Activated gamma-delta T cell treated with Interleukin-2 at 50 U/mL for 16 hours (primary cell): Measurements from ENCODE around the gene NT5C1A.

Source experiments
- DNase-seq: peaks from one replicate; pipeline ENCODE4 v3.0.0-alpha.2; 2020

The NT5C1A gene

DNA sequence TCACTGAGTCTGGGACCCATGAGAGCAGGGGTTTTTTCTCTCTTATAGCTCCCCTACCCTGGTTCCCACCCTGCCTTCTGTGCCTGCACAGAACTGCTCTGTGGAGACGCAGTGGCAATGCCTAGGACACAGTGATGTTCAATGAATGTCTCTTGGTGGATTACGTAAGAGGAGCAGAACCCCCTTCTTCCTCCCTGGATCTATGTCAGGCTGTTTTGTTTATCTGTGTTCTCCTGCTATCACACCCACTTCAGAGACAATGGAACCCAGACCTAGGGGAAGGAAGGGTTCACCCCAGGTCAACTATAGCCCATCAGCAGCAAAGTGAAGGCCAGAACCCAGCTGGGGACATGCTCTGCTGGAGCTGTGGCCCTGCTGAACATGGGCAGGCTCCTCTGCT lies 17.3 kb upstream of the NT5C1A start:
- DNase-seq, result no peak

DNA sequence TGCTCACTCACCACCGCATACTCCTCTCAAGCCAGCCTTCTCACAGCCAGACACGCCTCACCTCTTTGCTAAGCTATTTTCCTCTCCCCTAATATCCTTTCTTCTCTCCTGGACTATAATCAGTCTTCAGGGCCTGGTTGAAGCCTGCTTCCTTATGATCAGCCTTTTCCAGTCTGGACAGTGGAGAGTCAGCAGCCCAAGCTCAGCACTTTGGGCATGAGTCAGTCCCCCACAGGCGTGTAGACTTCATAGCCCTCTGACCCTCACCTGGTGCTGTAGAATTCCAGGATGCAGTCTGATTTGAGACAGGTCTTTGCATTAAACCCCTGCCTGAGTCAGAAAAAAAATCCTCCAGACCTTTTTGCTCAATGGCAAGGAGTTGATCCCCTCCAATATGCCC lies 16.8 kb upstream of the NT5C1A start:
- no peak for DNase-seq

DNA sequence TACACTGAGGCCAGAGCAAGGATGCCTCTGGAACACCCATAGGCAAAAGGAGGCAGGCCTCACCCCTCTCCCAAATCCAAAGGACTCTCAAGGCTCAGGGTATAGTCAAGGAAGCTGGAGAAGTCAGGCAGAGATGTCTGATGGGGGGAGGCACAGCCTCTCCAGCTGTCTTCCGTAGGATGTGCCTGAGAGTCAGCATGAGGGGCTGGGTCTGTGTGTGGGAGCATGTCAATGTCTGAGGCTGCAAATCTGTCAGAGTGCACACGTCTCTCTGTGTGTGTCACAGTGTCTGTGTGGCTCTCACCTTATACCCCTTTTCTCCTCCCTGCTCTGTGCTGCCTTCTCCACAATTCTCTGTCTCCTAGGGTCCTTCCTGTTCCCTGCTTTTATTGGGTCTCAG lies 15.3 kb upstream of the NT5C1A start:
- DNase-seq, result no peak

DNA sequence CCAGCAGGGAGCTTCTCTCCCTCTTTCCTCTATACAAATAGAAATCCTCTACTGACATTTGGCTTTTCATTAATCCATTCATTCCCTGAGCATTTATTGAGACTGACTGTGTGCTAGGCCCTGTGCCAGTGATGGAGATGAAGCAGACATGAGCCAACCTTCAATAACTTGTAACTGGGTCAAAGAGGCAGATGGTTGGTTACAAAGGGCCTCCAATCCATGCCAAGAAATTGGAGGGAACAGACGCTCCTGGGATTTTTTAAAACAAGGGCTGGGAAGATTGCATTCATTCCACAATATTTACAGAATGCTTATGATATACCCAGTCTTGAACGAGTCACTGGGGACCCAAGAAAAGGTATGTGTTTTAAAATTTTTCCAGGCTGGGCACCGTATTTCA lies 13.2 kb upstream of the NT5C1A start:
- DNase-seq, result no peak

DNA sequence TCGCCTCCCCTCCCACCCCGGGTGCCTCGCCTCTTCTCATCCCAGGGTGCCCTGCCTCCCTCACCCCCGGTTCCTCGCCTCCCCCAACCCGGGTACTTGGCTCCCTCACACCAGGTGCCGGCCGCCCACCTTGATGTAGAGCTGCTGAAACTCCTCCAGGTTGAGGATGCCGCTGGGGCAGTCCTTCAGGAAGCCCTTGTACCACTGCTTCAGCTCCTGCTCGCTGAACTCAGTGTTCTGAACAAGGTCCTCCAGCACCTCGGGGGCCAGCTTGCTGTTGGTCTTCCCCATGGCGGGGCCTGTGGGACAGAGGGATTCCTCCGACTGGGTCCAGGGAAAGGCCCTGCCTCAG lies 12.4 kb upstream of the NT5C1A start:
- DNase-seq, result no peak

DNA sequence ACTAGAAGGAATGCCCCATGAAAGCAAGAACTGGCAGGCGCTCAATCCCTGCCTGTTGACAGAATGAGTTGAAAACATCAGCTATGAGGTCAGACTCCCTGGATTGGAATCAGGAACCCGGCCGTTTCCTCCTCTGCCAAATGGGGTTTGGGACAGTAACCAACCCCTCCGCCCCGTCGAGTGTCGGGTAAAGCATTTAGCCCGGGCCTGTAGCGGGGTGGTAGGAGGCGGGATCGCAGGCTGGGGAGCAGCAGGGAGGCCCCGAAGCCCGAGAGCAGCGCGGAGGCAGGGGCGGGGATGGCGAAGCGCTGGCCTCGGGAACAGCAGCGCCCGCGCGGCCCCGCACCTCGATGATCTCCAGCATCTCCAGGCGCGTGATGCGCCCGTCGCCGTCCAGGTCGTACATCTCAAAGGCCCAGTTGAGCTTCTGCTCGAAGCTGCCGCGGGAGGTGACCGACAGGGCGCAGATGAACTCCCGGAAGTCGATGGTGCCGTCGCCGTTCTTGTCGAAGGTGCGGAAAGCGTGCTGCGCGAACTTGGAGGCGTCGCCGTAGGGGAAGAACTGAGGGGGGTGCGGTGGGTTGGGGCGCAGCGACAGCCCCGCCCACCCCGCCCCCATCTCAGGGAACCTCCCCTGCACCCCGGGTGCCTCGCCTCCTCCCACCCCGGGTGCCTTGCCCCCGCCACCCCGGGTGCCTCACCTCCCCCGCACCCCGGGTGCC lies 11.8 kb upstream of the NT5C1A start:
- peak; percentile 43 for DNase-seq

DNA sequence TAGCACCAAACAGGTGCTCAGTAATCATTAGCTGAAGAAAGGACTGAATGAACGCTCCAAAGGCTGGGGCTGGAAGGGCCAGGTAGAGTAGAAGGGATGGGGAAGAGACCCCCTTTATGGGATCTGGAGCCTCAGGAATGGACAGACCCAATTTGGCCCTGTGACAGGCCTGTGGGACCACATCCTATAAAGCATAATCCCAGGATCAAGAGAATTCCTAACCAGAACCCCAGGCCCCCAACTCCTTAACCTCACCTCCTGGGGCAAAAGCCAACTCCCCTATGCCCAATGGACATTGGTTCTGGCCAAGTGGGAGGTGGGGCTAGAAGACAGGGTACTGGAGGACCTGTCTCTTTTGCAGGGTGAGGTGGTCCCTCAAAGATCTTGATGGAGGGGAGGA lies 10.1 kb upstream of the NT5C1A start:
- DNase-seq, result no peak

DNA sequence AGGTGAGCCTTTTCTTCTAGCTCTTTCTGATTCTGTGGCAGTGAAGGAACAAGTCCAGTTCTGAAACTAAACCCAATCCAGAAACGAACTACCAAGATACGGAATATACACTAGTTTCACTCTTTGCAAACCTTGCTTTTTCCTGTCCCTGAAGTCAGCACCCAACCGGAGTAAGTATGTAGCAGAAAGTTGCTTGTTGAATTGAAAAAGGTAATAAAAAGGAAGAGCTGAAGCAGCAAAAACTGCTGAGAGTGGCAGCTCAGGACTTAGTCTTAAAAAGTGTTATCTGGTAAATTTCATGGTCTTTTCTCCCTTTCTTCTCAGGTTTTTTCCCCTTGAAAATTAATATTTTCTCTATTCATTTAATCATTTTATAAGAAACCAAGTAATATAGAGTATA lies 9.4 kb upstream of the NT5C1A start:
- no peak for DNase-seq

DNA sequence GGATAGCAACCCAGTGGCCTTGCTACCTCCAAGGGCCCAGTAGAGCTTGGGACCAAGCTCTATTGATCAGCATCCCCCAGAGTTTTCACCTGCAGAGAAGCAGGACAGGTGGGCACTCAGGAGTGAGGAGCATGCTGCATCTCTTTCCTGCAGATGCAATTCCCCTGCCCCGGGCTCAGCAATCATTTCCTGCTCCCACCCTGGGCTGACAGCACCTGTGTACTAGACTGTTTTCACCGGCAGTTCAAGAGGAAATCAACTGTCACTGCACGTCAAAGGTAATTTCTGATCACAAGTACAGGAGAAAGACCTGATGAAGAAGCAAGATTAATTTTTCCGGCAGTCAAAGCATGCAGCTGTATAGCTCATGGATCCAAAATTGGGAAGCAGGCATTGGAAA lies 8.8 kb upstream of the NT5C1A start:
- no peak for DNase-seq

DNA sequence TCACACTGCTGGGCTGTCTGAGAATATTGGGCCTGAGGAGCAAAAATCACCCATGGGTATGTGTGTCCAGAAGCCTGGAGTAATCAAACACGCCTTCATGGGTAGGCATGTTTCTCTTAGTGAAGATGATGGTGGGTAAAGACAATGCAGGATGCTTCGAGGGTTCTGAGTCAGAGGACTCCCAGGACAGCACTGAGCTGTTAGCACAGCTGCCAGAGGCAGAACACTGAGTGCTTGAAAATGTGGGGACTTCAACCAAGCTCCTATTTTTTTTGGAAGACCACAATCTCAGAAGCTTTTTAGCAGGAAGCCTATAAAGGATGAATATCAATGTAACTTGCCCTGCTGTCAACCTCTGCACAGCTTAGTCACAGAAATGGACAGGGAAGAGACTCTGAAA lies 7.9 kb upstream of the NT5C1A start:
- no peak for DNase-seq

DNA sequence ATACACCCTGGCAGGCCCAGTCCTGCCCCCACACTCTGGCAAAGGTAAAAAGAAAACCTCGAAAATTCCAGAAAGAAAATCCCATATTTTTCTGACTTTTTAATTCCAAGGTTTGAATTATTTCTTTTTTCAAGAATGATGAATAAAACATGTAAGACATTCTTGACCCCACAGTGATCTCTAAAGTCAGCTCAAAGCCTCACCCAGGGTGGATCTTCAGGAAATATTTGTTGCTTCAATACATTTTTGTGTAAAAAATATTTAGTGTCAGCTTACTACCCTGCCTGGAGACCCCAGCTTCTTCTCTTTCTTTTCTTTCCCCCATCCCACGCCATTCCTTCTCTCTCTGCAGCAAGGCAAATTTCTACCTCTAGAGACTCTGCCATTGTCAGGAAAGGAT lies 7.0 kb upstream of the NT5C1A start:
- no peak for DNase-seq

DNA sequence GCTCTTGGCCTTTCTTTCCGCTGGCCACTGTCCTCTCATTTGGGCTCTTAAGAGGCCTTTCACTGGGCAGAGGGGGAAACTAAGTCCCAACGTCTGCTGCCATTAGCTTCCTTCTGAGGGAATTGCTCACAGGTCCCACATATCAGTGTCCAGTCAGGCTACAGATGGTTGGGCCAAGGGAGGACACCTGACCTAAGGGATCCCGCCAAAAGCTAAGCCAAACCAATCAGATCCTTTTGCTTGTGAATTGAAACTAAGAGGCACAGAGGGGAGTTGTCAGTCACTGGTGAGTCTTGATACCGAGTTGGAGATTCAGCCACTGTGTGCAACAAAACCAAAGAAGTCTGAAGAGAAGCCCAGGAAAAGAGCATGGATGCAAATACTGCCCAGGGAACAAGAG lies 5.7 kb upstream of the NT5C1A start:
- DNase-seq, result no peak

DNA sequence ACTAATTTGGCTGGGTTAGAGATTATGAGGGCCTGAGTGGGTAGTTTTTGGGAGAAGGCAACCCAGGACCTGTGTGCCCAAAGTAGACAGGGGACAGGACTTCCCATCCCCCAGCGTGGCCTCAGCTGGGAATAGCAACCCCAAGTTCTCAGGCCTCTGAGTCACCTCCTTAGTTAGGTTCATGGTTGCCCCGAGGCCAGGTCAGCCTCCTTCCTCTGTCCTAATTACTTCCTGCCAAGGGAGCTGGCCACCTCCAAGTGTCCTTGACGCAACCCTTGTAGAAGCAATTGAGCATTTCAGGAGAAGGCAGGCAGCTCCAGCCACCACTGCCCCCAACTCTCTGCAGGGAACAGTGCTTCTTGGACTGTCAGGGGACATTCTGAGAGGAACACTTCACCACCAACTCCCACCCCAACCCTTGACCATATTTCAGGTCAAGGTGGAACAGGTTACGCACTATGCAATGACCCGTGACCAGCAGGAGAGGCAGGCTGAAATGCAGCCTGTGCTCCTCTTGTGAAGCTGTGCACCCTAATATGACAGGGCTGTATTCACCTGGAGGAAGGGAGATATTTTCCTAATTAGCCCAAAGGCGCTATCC lies 5.1 kb upstream of the NT5C1A start:
- no peak for DNase-seq

DNA sequence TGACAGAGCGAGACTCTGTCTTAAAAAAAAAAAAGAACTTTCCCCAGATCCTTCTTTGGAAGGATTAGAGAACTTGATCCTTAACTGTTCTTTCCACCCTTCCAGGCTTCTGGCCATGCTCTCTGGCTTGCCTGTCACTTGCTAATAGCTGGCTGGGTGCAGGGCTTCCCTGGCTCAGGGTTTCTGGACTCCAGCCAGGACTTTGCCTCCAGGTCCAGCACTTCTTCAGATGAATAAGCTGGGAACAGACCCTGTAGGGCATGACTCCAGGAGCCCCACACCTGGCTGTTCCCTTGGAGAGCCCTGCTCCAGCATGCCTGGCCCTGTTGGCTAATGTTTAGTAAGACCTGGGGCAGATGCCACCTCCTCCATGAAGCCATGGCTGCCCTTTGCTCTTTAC lies 3.3 kb upstream of the NT5C1A start:
- DNase-seq, result no peak

DNA sequence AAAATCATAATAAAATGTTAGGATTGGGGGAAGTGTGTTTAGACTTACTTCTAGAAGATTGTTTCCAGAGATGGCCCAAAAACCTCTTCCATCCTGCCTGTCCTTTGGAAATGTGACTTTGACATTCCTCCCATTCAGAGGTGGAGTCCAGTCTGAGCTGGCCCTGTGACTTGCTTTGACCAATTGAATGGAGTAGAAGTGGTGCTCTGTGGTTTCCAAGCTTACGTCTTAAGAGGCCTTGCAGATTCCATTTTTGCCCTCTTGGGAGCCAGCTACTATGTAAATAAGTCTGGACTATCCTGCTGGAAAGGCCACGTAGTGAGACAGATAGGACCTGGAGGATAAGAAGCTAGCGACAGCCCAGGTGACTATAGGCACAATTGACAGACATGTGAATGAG lies 1.3 kb upstream of the NT5C1A start:
- no peak for DNase-seq

DNA sequence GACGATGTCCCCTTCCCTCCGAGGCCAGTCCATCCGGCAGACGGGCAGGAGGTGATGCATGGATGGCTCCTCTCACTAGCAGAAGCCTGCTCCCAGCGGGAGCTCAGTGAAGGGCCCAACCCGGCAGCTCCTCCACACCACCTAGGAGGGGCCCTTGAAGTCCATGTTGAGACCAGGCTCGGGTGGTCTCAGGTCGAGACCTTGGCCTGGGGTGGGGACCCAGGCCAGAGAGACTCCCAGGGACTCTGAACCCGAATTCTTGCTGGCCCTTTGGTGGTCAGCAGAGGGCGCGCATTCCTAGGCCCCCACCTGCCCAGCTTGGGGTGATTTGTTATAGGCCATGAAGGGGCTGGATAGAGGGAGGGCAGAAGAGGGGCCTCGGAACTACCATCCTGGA lies 642 bp upstream of the NT5C1A start:
- DNase-seq, result peak; percentile 36

DNA sequence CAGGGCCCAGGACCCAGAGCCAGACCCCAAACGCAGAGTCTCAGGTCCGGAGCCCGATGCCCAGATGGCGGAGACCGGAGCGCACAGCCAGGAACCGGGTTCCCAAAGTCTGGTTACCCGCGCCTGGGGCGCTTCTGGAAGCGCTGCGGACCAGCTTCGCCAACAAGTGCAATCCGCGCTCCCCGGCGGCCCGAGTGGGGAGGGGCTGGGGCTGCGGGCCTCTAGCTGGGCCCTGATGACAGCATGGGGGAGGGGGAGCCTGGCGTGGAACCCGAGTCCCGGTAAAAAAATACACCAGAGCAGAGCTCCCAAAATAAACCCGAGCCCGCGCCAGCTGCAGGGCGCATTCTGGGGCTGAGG lies 494 bp downstream of the NT5C1A start:
- no peak for DNase-seq

DNA sequence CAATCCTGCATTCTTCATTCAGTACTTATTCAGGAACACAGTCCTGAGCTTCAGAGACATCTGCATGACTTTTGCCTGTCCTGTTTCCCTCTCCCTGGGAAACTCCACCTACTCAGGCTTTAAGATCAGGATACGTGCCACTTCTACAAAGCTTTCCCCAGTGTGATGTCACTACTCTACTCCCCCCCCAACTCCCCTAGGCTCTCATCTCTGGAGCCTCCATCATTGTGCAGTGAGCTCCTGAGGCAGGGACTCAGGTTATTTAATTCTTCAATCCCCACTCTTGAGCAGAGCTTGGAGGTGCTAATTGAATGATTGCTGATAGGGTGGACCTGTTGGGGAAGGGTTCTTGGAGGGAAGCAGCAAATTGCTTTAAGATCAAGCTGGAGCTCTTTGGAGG lies 1.2 kb downstream of the NT5C1A start:
- DNase-seq, result no peak

DNA sequence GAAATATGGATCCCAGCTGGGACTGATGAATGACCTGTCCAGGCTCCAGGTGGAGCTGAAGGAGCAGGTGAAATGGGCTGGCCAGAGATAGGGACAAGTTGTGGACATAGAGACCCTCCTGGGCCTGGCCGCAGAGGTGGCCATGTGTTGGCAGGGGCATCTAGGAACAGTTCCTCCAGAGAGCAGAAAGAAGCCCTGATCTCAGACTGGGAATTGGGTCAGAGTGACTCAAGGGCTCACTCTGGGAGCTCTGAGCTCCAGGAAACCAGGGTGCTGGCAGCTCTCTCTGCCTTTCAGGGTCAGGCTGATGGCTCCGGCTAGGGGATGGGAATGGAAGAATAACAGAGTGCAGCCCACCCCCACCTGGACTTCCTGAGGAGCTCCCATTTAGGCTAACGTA lies 3.0 kb downstream of the NT5C1A start:
- no peak for DNase-seq

DNA sequence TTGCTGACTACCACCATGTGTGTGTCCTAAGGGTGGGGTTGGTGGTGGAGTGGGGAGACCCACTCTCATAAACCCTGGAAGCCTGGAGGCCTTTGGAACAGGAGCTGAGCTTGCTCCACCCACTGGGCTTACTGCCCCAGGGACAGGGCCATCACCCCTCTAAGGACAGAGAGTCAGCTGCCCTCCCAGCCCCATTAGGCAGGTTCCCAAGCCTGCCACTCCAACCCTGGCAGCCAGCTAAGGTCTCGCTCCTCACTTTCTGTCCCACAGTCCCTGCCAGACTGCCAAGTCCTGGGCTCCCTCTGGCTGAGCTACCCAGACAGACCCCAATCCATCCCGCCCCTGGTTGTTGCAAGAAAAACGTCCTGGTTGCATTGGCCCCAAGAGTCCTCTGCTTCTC lies 3.8 kb downstream of the NT5C1A start:
- DNase-seq, result no peak

DNA sequence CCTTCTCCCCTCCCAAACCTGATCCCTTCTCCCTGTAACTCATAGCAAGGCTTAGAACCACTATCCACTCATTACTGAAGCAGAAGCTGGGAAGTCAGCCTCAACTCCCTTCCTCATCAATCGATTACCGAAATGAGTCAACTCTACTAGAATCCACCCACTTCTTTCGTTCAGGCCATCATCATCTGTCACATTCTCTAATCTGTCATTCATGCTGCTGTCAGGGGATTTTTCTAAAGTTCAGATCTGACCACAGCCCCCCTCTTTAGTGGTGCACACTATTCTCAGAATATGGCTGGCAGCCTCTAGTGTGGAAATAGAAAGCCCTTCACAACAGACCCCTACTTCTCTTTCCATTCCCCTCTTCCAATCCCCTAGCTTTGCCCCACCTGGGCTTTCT lies 5.1 kb downstream of the NT5C1A start:
- DNase-seq, result no peak

DNA sequence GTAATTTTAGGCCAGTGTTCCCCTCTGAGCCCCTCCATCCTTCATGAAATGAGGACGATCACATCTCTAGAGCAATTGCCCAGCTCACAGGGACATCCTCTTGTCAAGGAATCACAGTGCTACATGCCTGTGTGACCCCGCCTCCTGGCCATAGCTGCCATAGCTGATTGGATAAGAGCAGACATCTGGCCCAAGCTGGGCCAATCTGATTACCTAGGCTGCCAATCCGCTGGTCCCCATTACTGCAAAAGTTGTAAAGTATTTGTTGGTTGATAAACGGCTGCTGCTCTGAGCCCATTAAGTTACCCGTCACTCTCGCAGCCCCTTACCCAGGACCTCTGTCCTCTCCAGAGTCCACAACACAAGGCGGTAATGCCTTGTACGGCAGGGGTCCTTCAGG lies 8.3 kb downstream of the NT5C1A start:
- DNase-seq, result no peak

DNA sequence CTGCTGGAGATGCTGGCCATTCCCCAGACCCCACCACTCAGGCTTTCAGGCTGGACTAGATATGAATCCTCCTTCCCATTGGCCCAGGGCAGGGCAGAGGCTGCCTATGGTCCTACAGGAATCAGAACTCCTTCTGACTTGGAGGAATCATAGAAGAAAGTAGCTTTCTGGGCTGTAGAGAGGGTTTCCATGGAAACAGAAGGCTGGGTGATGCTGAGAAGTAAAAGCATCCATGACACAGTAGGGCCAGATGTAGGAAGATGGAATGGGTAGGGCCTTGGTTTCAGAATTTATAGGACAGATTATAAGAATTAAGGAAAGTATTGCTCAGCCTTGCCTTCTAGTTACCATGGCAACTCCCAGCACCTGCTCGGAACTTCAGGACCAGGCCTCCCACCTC lies 9.0 kb downstream of the NT5C1A start:
- DNase-seq, result no peak

DNA sequence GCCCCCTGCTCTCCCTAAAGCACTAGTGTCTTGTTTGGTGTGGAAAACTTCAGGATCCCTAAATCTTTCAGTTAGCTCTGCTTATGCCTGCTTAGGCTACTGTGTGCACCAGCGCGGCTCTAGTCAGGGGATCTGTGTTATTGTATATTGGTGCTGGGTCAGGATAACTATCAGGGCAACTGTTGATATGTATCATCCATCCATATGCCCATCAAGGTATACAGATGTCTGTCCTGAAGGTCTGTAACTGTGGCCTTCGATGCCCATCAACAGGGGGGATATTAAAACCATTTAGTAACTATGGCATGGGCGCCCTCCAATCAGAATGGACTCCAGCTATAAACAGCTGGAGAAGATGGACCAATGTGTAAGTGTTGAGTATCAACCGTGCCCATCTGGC lies 12.4 kb downstream of the NT5C1A start:
- DNase-seq, result no peak

DNA sequence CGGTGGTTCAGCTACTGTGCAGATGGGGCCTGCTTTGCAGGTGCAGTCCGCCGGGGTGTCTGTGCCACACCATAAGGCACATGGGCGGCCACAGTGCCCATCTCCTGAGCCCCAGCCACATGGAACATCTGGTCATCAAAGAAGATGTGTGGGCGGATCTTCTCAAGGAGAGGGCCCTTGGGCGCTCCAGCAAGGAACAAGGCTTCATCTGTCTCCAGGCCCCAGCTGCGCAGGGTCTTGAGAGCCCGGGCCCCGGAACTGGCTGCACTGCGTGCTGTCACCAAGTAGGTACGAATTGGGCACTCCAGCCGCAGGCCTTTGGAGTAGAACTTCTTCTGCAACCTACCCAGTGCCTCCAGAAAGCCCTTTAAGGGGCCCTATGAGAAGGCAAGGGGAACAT lies 12.8 kb downstream of the NT5C1A start:
- no peak for DNase-seq
